Measurements from ENCODE around the gene ACOT6.

- TF ChIP-seq POLR2AphosphoS5 (IDR thresholded peaks at IDR 0.05), result no peak
- no peak for TF ChIP-seq CTCF (IDR thresholded peaks at IDR 0.05)
- TF ChIP-seq POLR2A (IDR thresholded peaks at IDR 0.05), result no peak
Measured at GRCh38 chr14:73663548-73664212, 51.4 kb downstream of the ACOT6 start.

Measured in stomach (tissue), 4 donors.